ENCODE data around the gene ARMC8.

Gene ARMC8

GRCh38 chr3:138230525-138230924, 43.4 kb downstream of the ARMC8 start:
- Histone ChIP-seq H3K4me2 (ENCODE audit: low read length) (no peak overlapping the region), H2AFZ (ENCODE audit: low read length) (no peak overlapping the region), H3K36me3 (ENCODE audit: insufficient read depth, low read length) (peaks cover 81% of the 10 kb centered on the region), H3K27ac (ENCODE audit: low read depth, low read length, poor library complexity, severe bottlenecking) (no peak overlapping the region), H3K9me3 (ENCODE audit: low read length) (no peaks in the 10 kb centered on the region), H4K20me1 (ENCODE audit: insufficient read depth, low read length) (no peaks in the 10 kb centered on the region), H3K27me3 (ENCODE audit: insufficient read depth, low read length) (no peaks in the 10 kb centered on the region), H3K4me3 (ENCODE audit: low read depth, low read length, poor library complexity, severe bottlenecking) (no peak overlapping the region), H3K4me1 (ENCODE audit: insufficient read depth, low read length, severe bottlenecking) (no peaks in the 10 kb centered on the region), H3K9me2 (ENCODE audit: low read depth, low read length) (no peaks in the 10 kb centered on the region), H3K79me2 (ENCODE audit: insufficient read depth, low read length) (no peaks in the 10 kb centered on the region), H3F3A (ENCODE audit: insufficient read depth, low read length) (no peaks in the 10 kb centered on the region), H3K9ac (ENCODE audit: low read length) (no peak overlapping the region)
- no peak for TF ChIP-seq EZH2 (IDR thresholded peaks at IDR 0.05; ENCODE audit: borderline replicate concordance, low read length)
- TF ChIP-seq, protein P1, sequence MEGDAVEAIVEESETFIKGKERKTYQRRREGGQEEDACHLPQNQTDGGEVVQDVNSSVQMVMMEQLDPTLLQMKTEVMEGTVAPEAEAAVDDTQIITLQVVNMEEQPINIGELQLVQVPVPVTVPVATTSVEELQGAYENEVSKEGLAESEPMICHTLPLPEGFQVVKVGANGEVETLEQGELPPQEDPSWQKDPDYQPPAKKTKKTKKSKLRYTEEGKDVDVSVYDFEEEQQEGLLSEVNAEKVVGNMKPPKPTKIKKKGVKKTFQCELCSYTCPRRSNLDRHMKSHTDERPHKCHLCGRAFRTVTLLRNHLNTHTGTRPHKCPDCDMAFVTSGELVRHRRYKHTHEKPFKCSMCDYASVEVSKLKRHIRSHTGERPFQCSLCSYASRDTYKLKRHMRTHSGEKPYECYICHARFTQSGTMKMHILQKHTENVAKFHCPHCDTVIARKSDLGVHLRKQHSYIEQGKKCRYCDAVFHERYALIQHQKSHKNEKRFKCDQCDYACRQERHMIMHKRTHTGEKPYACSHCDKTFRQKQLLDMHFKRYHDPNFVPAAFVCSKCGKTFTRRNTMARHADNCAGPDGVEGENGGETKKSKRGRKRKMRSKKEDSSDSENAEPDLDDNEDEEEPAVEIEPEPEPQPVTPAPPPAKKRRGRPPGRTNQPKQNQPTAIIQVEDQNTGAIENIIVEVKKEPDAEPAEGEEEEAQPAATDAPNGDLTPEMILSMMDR (IDR thresholded peaks at IDR 0.05; ENCODE audit: low read length) = no peak

DNA sequence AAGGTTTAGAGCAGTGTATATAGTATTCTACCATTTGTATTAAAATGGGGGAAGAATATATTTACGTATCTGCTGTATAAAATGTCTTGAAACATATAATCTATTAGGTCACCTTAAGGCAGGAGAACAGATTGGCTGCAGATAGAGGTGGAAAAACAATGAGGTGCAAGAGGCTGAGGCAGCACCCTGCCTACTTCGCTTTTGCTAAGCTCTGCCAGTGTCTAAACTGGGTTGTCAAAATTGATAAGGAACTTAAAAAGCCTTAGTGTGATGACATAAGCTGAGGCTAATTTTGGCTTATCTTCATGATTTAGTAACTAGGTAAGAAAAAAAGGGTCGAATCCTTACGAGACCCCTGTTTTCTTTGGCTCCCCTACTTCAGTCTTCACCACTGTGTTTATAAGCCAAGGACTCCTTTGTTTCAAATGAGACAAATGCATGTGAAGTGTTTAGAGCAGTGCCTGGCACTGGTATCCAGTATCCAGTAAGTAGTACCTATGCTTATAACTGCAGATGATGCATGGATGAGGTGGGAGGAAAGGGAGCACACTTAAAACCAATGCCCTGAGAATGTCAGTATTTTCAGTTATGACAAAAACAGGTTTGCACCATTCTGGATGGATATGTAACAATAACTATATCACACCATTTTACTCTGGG, 45.7 kb downstream of the ARMC8 start:
- no peaks in the 10 kb centered on the region for H3K9me2 ChIP-seq (ENCODE audit: low read depth, low read length)
- peaks cover 80% of the 10 kb centered on the region for H3K36me3 ChIP-seq (ENCODE audit: insufficient read depth, low read length)
- H3K27me3 ChIP-seq (ENCODE audit: insufficient read depth, low read length) = no peaks in the 10 kb centered on the region
- no peak overlapping the region for H3K9ac ChIP-seq (ENCODE audit: low read length)
- H3K9me3 ChIP-seq (ENCODE audit: low read length) = no peaks in the 10 kb centered on the region
- H4K20me1 ChIP-seq (ENCODE audit: insufficient read depth, low read length) = no peaks in the 10 kb centered on the region
- H3F3A ChIP-seq (ENCODE audit: insufficient read depth, low read length) = no peaks in the 10 kb centered on the region
- no peak overlapping the region for H3K4me3 ChIP-seq (ENCODE audit: low read depth, low read length, poor library complexity, severe bottlenecking)
- no peak for TF ChIP-seq EZH2 (IDR thresholded peaks at IDR 0.05; ENCODE audit: borderline replicate concordance, low read length)
- TF ChIP-seq, protein P1 (IDR thresholded peaks at IDR 0.05; ENCODE audit: low read length) = no peak
- H3K79me2 ChIP-seq (ENCODE audit: insufficient read depth, low read length) = no peaks in the 10 kb centered on the region
- no peak overlapping the region for H2AFZ ChIP-seq (ENCODE audit: low read length)
- H3K4me1 ChIP-seq (ENCODE audit: insufficient read depth, low read length, severe bottlenecking) = no peaks in the 10 kb centered on the region
- H3K4me2 ChIP-seq (ENCODE audit: low read length) = no peak overlapping the region
- H3K27ac ChIP-seq (ENCODE audit: low read depth, low read length, poor library complexity, severe bottlenecking) = no peak overlapping the region

- H3K27me3 ChIP-seq (ENCODE audit: insufficient read depth, low read length) = no peaks in the 10 kb centered on the region
- H3K4me2 ChIP-seq (ENCODE audit: low read length) = no peak overlapping the region
- no peak overlapping the region for H3K4me3 ChIP-seq (ENCODE audit: low read depth, low read length, poor library complexity, severe bottlenecking)
- no peaks in the 10 kb centered on the region for H3F3A ChIP-seq (ENCODE audit: insufficient read depth, low read length)
- no peaks in the 10 kb centered on the region for H3K9me3 ChIP-seq (ENCODE audit: low read length)
- peaks cover 86% of the 10 kb centered on the region for H3K36me3 ChIP-seq (ENCODE audit: insufficient read depth, low read length)
- TF ChIP-seq, protein P1 (IDR thresholded peaks at IDR 0.05; ENCODE audit: low read length) = no peak
- no peak for TF ChIP-seq EZH2 (IDR thresholded peaks at IDR 0.05; ENCODE audit: borderline replicate concordance, low read length)
- H3K9ac ChIP-seq (ENCODE audit: low read length) = no peak overlapping the region
- no peaks in the 10 kb centered on the region for H3K4me1 ChIP-seq (ENCODE audit: insufficient read depth, low read length, severe bottlenecking)
- no peaks in the 10 kb centered on the region for H4K20me1 ChIP-seq (ENCODE audit: insufficient read depth, low read length)
- H3K27ac ChIP-seq (ENCODE audit: low read depth, low read length, poor library complexity, severe bottlenecking) = no peak overlapping the region
- no peaks in the 10 kb centered on the region for H3K79me2 ChIP-seq (ENCODE audit: insufficient read depth, low read length)
- no peaks in the 10 kb centered on the region for H3K9me2 ChIP-seq (ENCODE audit: low read depth, low read length)
- no peak overlapping the region for H2AFZ ChIP-seq (ENCODE audit: low read length)
Measured at GRCh38 chr3:138234401-138235179, 47.5 kb downstream of the ARMC8 start.

Data from OCI-LY1 (cell line).